Measurements from ENCODE around the gene PCDHGA3. TPM values are rescaled to one million over a fixed set of nuclear protein-coding genes. Genes with fewer than 3 reads are reported as not detected.

PCDHGA3 gene
- total RNA-seq, 1 donor: 4.0 TPM

Other genes with a start within 250 kb of the PCDHGA3 start
- gene PCDHB2, start 249.2 kb upstream of the PCDHGA3 start, total RNA-seq: 0.22 and 0.29 TPM in 2 replicates
- under 0.01 and 0.29 TPM in 2 replicates for gene PCDHB3, start 243.4 kb upstream of the PCDHGA3 start, total RNA-seq
- gene PCDHB4, start 222.0 kb upstream of the PCDHGA3 start, total RNA-seq: 0.14 TPM in 1 of 2 replicates, not detected in the other
- 0.14 and 0.22 TPM in 2 replicates for gene PCDHB5, start 208.6 kb upstream of the PCDHGA3 start, total RNA-seq
- under 0.01 and 0.14 TPM in 2 replicates for gene PCDHB6, start 193.8 kb upstream of the PCDHGA3 start, total RNA-seq
- under 0.01 and 0.14 TPM in 2 replicates for gene PCDHB7, start 171.2 kb upstream of the PCDHGA3 start, total RNA-seq
- gene PCDHB8, start 166.0 kb upstream of the PCDHGA3 start, total RNA-seq: 0.29 TPM in 1 of 2 replicates, not detected in the other
- under 0.01 and 0.14 TPM in 2 replicates for gene PCDHB16, start 161.4 kb upstream of the PCDHGA3 start, total RNA-seq
- 0.14 TPM in 1 of 2 replicates, not detected in the other for gene PCDHB9, start 156.7 kb upstream of the PCDHGA3 start, total RNA-seq
- gene PCDHB10, start 151.5 kb upstream of the PCDHGA3 start, total RNA-seq: 0.22 and 0.43 TPM in 2 replicates
- under 0.01 and 0.29 TPM in 2 replicates for gene PCDHB11, start 144.2 kb upstream of the PCDHGA3 start, total RNA-seq
- under 0.01 TPM in 1 of 2 replicates, not detected in the other for gene PCDHB12, start 135.1 kb upstream of the PCDHGA3 start, total RNA-seq
- 0.22 and 0.29 TPM in 2 replicates for gene PCDHB13, start 129.9 kb upstream of the PCDHGA3 start, total RNA-seq
- 0.29 and 0.44 TPM in 2 replicates for gene PCDHB14, start 120.5 kb upstream of the PCDHGA3 start, total RNA-seq
- gene PCDHB15, start 98.4 kb upstream of the PCDHGA3 start, total RNA-seq: under 0.01 and 0.14 TPM in 2 replicates
- 0.44 and 2.0 TPM in 2 replicates for gene SLC25A2, start 39.8 kb upstream of the PCDHGA3 start, total RNA-seq
- gene TAF7, start 23.0 kb upstream of the PCDHGA3 start, total RNA-seq: 43.1 and 61.6 TPM in 2 replicates
- gene PCDHGA1, start 13.3 kb upstream of the PCDHGA3 start, total RNA-seq: 0.43 and 0.88 TPM in 2 replicates
- 2.0 and 6.3 TPM in 2 replicates for gene PCDHGA2, start 5.1 kb upstream of the PCDHGA3 start, total RNA-seq
- gene PCDHGB1, start 6.3 kb downstream of the PCDHGA3 start, total RNA-seq: 1.8 and 1.9 TPM in 2 replicates
- 5.0 and 6.1 TPM in 2 replicates for gene PCDHGA4, start 11.2 kb downstream of the PCDHGA3 start, total RNA-seq
- gene PCDHGB2, start 16.2 kb downstream of the PCDHGA3 start, total RNA-seq: 2.2 and 3.1 TPM in 2 replicates
- gene PCDHGA5, start 20.3 kb downstream of the PCDHGA3 start, total RNA-seq: 1.5 and 1.9 TPM in 2 replicates
- 2.6 and 3.3 TPM in 2 replicates for gene PCDHGB3, start 26.4 kb downstream of the PCDHGA3 start, total RNA-seq
- gene PCDHGA6, start 30.1 kb downstream of the PCDHGA3 start, total RNA-seq: 4.3 and 4.8 TPM in 2 replicates
- 4.3 and 7.7 TPM in 2 replicates for gene PCDHGA7, start 38.9 kb downstream of the PCDHGA3 start, total RNA-seq
- gene PCDHGB4, start 43.9 kb downstream of the PCDHGA3 start, total RNA-seq: 28.2 and 30.4 TPM in 2 replicates
- gene PCDHGA8, start 48.8 kb downstream of the PCDHGA3 start, total RNA-seq: 2.4 and 3.3 TPM in 2 replicates
- 27.3 and 27.4 TPM in 2 replicates for gene PCDHGB5, start 54.1 kb downstream of the PCDHGA3 start, total RNA-seq
- gene PCDHGA9, start 58.9 kb downstream of the PCDHGA3 start, total RNA-seq: 4.6 and 6.2 TPM in 2 replicates
- gene PCDHGB6, start 64.2 kb downstream of the PCDHGA3 start, total RNA-seq: 4.3 and 5.3 TPM in 2 replicates
- gene PCDHGA10, start 69.2 kb downstream of the PCDHGA3 start, total RNA-seq: 13.2 and 14.0 TPM in 2 replicates
- 7.6 and 14.0 TPM in 2 replicates for gene PCDHGB7, start 73.8 kb downstream of the PCDHGA3 start, total RNA-seq
- gene PCDHGA11, start 77.2 kb downstream of the PCDHGA3 start, total RNA-seq: 12.7 and 19.2 TPM in 2 replicates
- 30.0 and 37.5 TPM in 2 replicates for gene PCDHGA12, start 86.7 kb downstream of the PCDHGA3 start, total RNA-seq
- 81.9 and 107 TPM in 2 replicates for gene PCDHGC3, start 132.1 kb downstream of the PCDHGA3 start, total RNA-seq
- gene PCDHGC4, start 141.2 kb downstream of the PCDHGA3 start, total RNA-seq: 4.4 and 5.0 TPM in 2 replicates
- gene PCDHGC5, start 145.3 kb downstream of the PCDHGA3 start, total RNA-seq: 3.9 and 6.6 TPM in 2 replicates